Activated T-helper 1 cell treated with anti-CD3 and anti-CD28 coated beads, Interleukin-12 subunit alpha, Interleukin-12 subunit beta, Interleukin-2, Interleukin-4 antibody, amounts not matched to agents 30 ng/mL and 10 ng/mL and 1 ng/mL, durations not matched to agents 14 hours and 24 hours and 36 hours (primary cell): ENCODE results near the gene FAM171A2. TPM values are rescaled to one million over a fixed set of nuclear protein-coding genes. Genes with fewer than 3 reads are reported as not detected.

ENCODE experiments used
- DNase-seq: peaks from one replicate; pipeline ENCODE4 v3.0.0; 2021; ENCODE audit warnings: low spot score
- H3K27ac Mint-ChIP-seq: one replicate; pipeline ENCODE4 v1.8.0; 2021; ENCODE audit warnings: mild to moderate bottlenecking, mixed read lengths
- H3K27me3 Mint-ChIP-seq: one replicate; pipeline ENCODE4 v1.8.0; 2022; ENCODE audit warnings: mild to moderate bottlenecking, moderate library complexity, mixed read lengths; ENCODE audit not compliant: insufficient read depth
- H3K36me3 Mint-ChIP-seq: one replicate; pipeline ENCODE4 v1.8.0; 2021; ENCODE audit warnings: low read depth, mixed read lengths
- H3K4me1 Mint-ChIP-seq: one replicate; pipeline ENCODE4 v1.8.0; 2021; ENCODE audit warnings: low read depth, mixed read lengths
- H3K4me3 Mint-ChIP-seq: one replicate; pipeline ENCODE4 v1.8.0; 2021; ENCODE audit warnings: mild to moderate bottlenecking, moderate library complexity, mixed read lengths
- H3K9me3 Mint-ChIP-seq: one replicate; pipeline ENCODE4 v1.8.0; 2021; ENCODE audit warnings: mixed read lengths
- intact Hi-C: fragments of 100-400 bp; cut with micrococcal nuclease; formaldehyde crosslinking; loops from one replicate; pipeline ENCODE4 v1.15.1; 2024
- total RNA-seq: library from RNA; stranded (reverse); gene quantifications from 2 replicates; pipeline ENCODE4 v1.2.3, GENCODE V29; 2022

Gene FAM171A2
- total RNA-seq, 1 donor from 2014 or later = 0.29 TPM

DNA sequence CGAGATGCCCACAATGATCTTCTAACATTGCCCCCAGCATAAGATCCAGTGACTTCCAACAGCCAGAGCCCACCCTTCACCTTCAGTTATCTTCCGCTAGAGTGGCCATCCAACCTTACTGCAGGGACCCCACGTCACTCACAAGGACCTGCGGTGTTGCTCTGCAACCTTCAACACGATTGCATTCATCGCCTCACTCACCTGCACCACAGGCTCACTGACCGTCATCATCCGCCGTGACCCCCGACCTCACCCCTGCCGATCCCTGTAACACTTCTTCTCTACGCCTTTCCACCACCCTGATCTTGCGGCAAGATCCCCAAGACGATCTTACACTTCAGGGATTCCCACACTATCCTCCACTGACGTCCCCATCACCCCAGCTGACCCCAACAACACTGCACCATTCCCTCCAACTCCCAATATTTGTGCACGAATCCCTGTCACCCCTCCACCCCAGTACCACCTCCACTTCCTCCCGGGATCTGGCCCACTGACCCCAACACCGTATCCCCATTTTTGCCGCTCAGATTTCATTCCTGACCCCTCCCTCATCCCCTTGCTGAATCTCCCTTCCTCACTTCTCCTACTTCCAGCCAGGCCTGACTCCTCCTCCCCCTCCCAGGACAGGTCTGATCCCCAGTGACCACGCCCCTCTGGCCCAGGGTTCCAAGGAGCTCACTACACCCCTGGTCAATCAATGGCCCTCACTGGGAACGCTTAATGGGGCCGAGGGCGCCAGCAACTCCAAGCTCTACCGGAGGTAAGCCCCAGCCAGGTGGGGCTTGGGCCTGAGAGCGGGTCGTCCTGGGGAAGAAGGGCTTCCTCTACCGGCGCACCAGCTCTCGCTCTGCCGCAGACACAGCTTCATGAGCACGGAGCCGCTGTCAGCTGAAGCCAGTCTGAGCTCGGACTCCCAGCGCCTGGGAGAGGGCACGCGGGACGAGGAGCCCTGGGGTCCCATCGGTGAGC lies 47.6 kb downstream of the FAM171A2 start:
- Mint-ChIP-seq H3K36me3 (peaks cover 14% of the 10 kb centered on the region), H3K27me3 (peaks cover 24% of the 10 kb centered on the region), H3K27ac (peak overlapping the region; percentile 9), H3K4me1 (peaks cover 15% of the 10 kb centered on the region), H3K9me3 (no peaks in the 10 kb centered on the region), H3K4me3 (peak overlapping the region; percentile 65)
- DNase-seq = no peak
- intact Hi-C loops = no loop called here

DNA sequence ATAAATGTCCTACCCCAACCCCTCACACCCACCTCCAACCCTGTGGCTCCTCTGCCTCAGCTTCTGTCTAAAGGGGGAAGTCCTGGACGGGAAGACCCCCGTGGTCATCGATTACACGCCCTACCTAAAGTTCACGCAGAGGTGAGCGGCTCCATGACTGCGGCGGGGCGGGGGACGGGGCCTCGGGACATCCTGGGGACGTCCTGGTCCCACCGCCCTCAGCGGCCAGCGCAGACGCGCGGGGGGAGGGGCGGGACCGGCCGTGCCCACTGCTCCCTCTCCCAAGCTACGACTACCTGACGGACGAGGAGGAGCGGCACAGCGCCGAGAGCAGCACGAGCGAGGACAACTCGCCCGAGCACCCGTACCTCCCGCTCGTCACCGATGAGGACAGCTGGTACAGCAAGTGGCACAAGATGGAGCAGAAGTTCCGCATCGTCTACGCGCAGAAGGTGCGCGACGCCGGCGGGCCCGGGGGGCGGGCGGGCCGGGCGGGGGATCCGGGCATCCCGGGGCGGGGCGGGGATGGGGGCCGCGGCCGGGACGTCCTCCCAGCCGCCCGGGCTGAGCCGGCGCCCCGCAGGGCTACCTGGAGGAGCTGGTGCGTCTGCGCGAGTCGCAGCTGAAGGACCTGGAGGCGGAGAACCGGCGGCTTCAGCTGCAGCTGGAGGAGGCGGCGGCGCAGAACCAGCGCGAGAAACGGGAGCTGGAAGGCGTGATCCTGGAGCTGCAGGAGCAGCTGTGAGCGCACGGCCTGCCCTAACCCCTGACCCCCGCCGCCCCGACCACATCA lies 48.6 kb downstream of the FAM171A2 start:
- Mint-ChIP-seq H3K9me3 (no peaks in the 10 kb centered on the region), H3K36me3 (peaks cover 12% of the 10 kb centered on the region), H3K4me3 (peak overlapping the region; percentile 65), H3K27ac (peak overlapping the region; percentile 9), H3K4me1 (peaks cover 15% of the 10 kb centered on the region), H3K27me3 (peaks cover 26% of the 10 kb centered on the region)
- peak; percentile 39 for DNase-seq
- intact Hi-C loops = no loop called here

DNA sequence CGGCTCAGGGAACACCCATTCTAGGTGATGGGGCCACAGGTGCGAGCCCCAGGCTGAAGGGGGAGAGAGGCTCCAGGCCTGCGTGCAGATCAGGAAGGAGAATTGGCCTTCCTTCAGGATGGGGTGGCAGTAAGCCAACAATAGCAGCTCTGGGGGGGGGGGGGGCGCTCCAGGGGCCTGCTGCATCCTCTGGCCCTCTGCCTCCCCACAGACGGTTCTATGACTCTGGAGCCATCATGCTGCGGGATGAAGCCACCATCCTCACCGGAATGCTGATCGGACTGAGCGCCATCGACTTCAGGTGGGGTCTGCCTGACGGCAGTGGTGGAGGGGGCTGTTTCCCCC lies 49.2 kb downstream of the FAM171A2 start:
- H3K36me3 Mint-ChIP-seq = peaks cover 11% of the 10 kb centered on the region
- no peaks in the 10 kb centered on the region for H3K9me3 Mint-ChIP-seq
- peaks cover 15% of the 10 kb centered on the region for H3K4me1 Mint-ChIP-seq
- peaks cover 31% of the 10 kb centered on the region for H3K27me3 Mint-ChIP-seq
- no peak for DNase-seq
- peak overlapping the region; percentile 30 for H3K4me3 Mint-ChIP-seq
- intact Hi-C loops = no loop called here
- no peak overlapping the region for H3K27ac Mint-ChIP-seq

DNA sequence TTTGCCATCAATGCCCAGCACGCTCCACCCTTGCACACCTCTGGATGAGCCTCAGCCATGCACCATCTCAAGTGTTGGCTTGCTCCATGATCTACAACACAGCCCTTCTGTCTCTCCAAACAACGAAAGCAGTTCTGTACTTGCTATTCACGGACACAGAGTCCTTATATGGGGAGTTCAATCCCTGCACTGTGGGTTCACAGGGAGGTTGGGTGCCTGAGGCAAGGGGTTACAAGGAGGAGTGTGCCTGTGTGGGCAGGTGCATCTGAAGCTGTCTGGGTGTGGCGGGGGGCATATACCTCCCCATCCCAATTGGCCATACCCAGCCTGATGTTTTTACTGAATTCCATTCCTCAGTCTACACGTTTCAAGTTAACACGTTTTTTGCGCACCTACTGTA lies 49.6 kb downstream of the FAM171A2 start:
- peak overlapping the region; percentile 30 for H3K4me3 Mint-ChIP-seq
- no peak for DNase-seq

DNA sequence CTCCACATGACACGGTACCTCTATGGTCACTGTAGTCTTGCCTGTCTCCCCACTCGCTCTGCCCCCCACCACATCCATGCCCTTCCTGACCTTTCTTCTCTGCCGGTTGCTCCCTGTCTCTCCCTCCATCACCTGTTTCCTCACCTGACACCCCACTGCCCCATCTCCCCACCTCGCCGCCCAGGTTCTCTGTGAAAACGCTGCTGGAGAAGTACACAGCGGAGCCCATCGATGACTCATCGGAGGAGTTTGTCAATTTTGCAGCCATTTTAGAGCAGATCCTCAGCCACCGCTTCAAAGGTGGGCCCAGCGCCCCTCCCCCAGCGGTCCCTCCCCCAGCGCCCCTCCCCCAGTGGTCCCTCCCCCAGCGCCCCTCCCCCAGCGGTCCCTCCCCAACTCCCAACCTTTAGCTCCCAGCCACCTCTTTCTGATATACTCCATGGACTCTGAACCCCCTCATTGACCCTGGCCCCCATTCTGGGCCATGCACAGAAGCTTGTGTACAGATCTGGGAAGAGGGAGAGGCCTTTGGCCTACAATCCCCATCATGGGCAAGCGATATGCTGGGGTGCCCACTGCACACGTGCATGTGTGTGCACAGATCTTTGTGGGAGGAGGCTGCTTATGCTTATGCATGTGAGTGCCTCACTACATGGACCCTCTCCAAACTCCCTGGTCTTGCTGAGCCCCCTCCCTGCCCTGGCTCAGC lies 51.1 kb downstream of the FAM171A2 start:
- Mint-ChIP-seq H3K36me3 (peaks cover 5% of the 10 kb centered on the region), H3K4me1 (peaks cover 14% of the 10 kb centered on the region), H3K9me3 (no peaks in the 10 kb centered on the region), H3K27ac (no peak overlapping the region), H3K4me3 (no peak overlapping the region), H3K27me3 (peaks cover 33% of the 10 kb centered on the region)
- intact Hi-C loops = no loop called here
- no peak for DNase-seq

More for the DNA sequence above, 49.6 kb downstream of the FAM171A2 start:
- peaks cover 8% of the 10 kb centered on the region for H3K36me3 Mint-ChIP-seq
- H3K4me1 Mint-ChIP-seq = peaks cover 15% of the 10 kb centered on the region
- intact Hi-C loops = no loop called here
- H3K27me3 Mint-ChIP-seq = peaks cover 31% of the 10 kb centered on the region
- H3K9me3 Mint-ChIP-seq = no peaks in the 10 kb centered on the region
- no peak overlapping the region for H3K27ac Mint-ChIP-seq

DNA sequence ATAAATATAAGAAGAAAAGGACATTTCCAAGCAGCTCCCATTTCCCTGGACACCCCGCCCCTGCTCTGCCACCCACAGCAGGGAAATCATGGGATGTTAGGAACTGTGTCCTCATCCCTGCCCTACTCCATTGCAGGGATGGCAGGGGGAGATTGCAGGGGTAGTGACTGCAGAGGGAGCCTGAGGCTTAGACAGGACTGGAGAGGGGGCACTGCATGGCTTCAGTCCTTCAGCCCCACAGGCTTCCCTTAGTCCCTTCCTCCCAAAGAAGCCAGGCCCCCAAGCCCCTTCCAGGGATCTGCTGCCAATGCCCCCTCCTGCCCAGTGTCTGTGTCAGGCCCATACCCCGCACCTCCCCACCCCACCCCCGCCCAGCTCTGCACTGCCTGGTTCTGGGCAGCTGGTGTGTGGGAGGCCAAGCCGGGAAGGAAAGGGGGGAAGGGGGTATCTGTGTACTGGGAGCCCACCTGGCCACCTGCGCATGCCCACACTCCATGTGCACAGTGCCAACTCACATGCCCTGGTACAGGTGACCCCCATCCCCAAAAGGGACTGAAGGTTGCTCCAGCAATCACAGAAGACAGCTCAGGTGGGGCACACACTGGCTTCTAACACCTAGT lies 52.0 kb downstream of the FAM171A2 start:
- Mint-ChIP-seq H3K4me1 (peaks cover 10% of the 10 kb centered on the region), H3K36me3 (no peaks in the 10 kb centered on the region), H3K9me3 (no peaks in the 10 kb centered on the region), H3K4me3 (no peak overlapping the region), H3K27me3 (peaks cover 38% of the 10 kb centered on the region), H3K27ac (no peak overlapping the region)
- intact Hi-C loops = no loop called here
- no peak for DNase-seq

DNA sequence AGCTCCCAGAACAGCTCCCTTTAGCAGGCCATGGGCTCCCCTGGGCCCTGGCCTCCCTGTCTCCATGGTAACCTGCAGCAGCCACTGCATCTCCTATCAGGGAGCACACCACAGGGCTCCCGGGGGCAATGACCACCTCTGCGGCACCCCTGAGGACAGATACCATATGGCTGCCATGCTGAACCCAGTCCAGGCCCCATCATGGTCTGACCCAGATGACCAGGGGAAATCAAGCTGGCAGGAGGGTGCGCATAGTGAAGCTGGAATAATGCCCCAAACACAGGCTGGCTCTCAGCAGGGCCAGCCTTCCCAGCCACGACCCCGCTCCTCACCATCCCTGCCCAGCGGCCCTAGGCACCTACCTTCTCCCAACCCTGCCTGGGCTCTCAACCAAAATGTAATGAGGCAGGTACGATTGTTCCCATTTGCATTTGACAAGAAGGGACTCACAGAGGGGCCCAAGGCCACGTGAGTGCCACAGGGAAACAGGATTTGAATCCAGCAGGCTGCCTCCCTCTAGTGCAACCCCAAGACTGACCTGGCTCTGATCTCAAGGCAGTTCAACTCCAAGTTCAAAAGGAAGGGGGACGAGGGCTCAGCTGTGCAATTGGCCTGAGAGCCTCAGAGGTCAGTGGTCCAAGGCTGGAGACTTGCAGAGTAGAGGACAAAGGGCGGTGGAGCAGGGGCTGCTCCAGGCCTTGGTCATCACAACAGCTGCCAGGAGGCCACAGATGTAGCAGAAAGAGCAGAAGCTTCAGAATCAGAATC lies 52.9 kb downstream of the FAM171A2 start:
- no peaks in the 10 kb centered on the region for H3K9me3 Mint-ChIP-seq
- H3K4me3 Mint-ChIP-seq = no peak overlapping the region
- intact Hi-C loops = no loop called here
- no peak for DNase-seq
- H3K27ac Mint-ChIP-seq = no peak overlapping the region
- H3K36me3 Mint-ChIP-seq = no peaks in the 10 kb centered on the region
- H3K4me1 Mint-ChIP-seq = peaks cover 4% of the 10 kb centered on the region
- H3K27me3 Mint-ChIP-seq = peaks cover 37% of the 10 kb centered on the region

DNA sequence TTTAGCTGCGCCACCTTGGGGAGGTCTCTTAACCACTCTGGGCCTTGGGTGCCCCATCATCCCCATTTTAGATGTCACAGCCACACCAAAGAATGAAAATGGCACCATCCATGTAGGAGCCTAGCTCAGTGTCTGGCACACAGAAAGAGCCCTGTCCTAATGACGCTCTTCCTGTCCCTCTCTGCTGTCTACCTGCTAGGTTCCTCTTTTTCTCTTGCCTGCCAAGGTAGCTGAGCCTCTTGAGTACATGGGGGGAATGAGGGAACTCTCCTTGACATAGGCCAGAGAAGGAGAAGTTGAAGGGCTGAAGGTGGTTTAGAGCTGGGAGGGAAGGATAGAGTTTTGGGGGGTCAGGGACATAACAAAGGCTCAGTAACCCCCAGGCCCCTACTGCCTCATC lies 53.5 kb downstream of the FAM171A2 start:
- Mint-ChIP-seq H3K27ac (no peak overlapping the region), H3K4me1 (no peaks in the 10 kb centered on the region), H3K36me3 (no peaks in the 10 kb centered on the region), H3K4me3 (peak overlapping the region; percentile 50), H3K9me3 (no peaks in the 10 kb centered on the region), H3K27me3 (peaks cover 32% of the 10 kb centered on the region)
- intact Hi-C loops = no loop called here
- no peak for DNase-seq

DNA sequence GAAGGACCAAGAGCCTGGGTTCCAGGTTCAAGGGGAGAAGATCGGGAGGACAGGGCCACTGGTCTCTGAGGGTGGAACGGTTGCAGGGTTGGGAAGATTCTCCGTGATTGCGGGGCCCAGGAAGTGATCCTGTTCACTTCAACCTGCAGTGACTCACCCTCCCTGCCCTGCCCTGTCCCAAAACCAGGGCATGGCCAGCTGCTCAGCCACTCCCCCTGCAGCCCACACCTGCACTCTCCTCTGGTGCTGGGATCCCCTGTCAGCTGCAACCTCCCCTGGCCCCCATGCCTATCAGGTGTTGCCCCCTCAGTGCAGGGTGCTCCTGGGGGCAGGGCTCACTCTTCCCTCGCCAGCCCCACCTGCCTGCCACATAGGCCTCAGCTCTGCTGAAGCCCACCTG lies 54.2 kb downstream of the FAM171A2 start:
- peak overlapping the region; percentile 50 for H3K4me3 Mint-ChIP-seq
- H3K27ac Mint-ChIP-seq = no peak overlapping the region
- no peak for DNase-seq
- no peaks in the 10 kb centered on the region for H3K4me1 Mint-ChIP-seq
- intact Hi-C loops = loop anchor here (5.0 kb wide), 1 partner anchor 302 kb away; no protein-coding TSS in a partner anchor
- no peaks in the 10 kb centered on the region for H3K36me3 Mint-ChIP-seq
- H3K9me3 Mint-ChIP-seq = no peaks in the 10 kb centered on the region
- peaks cover 36% of the 10 kb centered on the region for H3K27me3 Mint-ChIP-seq

DNA sequence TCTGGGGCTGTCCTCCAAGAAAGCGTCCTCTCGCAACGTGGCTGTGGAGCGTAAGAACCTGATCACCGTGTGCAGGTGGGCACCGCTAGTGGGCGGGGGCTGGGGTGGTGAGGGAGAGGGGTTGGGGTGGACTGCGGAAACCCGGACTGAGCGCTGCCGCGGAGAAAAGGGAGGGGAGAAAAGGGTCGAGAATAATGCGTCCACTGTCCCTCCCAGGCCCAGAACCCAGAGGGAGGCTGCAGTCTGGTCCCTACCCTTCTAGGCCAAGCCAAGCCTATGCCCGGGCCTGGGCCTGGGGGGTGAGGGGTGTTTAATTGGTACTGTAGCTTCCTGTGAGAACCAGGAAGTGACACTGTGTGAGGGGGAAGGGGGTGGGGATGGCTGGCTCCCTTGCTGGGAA lies 54.8 kb downstream of the FAM171A2 start:
- intact Hi-C loops = loop anchor here (1.0 to 5.0 kb wide), 4 partner anchors 15 to 302 kb away; partner anchors contain the start of genes GRN and SLC25A39
- Mint-ChIP-seq H3K27ac (no peak overlapping the region), H3K27me3 (peaks cover 31% of the 10 kb centered on the region), H3K4me3 (no peak overlapping the region), H3K36me3 (no peaks in the 10 kb centered on the region), H3K4me1 (no peaks in the 10 kb centered on the region), H3K9me3 (no peaks in the 10 kb centered on the region)
- DNase-seq = no peak

DNA sequence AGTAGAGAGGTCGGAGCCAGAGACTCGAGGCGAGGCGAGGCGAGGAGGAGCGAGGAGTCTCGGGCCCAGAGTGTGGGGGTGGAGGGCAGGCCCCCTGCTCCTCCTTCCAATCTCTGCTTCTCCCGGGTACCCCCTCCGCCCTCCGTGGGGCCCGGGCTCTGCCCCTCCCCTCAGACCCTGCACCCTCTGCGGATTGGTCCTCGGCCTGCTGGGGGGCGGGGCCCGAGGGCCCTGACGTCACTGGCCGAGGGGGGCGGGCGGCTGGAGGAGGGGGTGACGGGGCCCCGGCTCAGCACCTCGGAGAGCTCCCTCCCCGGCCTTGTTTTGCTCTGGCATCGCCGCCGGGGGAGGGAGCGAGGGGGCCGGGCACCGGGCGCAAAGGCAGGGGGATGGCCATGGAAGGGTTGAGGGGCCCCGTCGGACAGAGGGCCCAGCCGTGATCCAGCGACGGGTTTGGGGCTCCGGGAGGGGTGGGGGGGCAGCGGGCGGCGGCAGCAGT lies 55.3 kb downstream of the FAM171A2 start, which contains the start of gene RUNDC3A:
RUNDC3A (plus strand) TSS at position 282 of the 499 bp plus-strand sequence. CDS start 232 bp downstream, outside the sequence.
- Mint-ChIP-seq H3K4me3 (peak within 1 kb of the TSS; percentile 57), H3K9me3 (no peaks in the 10 kb centered on the region), H3K27ac (no peak within 1 kb of the TSS), H3K4me1 (no peaks in the 10 kb centered on the region), H3K27me3 (peaks cover 28% of the 10 kb centered on the region), H3K36me3 (no peaks in the 10 kb centered on the region)
- DNase-seq = peak; percentile 79
- intact Hi-C loops = loop anchor here (1.0 to 5.0 kb wide), 4 partner anchors 16 to 301 kb away; partner anchors contain the start of genes GRN and SLC25A39
